ENCODE measurements around the gene KRTAP20-1.

DNA sequence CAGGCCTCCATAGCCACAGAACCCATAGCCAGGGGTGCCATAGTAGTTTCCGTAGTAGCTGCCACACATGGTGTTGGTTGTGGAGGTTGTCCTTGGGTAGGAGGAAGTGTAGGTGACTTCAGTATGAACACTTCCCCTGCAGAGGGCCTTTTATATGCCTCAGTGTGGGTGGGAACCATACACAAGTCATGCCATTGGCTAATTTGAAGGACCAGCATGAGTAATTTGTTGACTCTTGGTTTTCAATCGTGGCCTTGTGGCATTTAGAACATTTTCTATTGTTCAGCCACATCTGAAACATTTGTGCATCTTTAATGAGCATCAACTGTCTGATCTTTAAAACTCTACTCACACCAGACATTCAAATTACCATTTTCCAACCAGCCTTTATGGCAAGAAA, 2.4 kb upstream of the KRTAP20-1 start, which contains the start of gene KRTAP6-1:
- TF ChIP-seq CTCF (IDR thresholded peaks at IDR 0.05) (no peak), EP300 (IDR thresholded peaks at IDR 0.05) (no peak), SMC3 (IDR thresholded peaks at IDR 0.05) (no peak), REST (IDR thresholded peaks at IDR 0.05) (no peak), HDAC2 (IDR thresholded peaks at IDR 0.05) (no peak), JUN (IDR thresholded peaks at IDR 0.05) (no peak), NFE2L2 (conservative IDR thresholded peaks at IDR 0.05; ENCODE audit: low read length) (no peak), PHF8 (IDR thresholded peaks at IDR 0.05; ENCODE audit: borderline replicate concordance, low read depth) (no peak), ESRRA (IDR thresholded peaks at IDR 0.05; ENCODE audit: borderline replicate concordance, low read length) (no peak), HEYL (CRISPR knock-in tag; IDR thresholded peaks at IDR 0.05) (no peak), MYC (IDR thresholded peaks at IDR 0.05; ENCODE audit: borderline replicate concordance, low read length) (no peak), POLR2AphosphoS2 (conservative IDR thresholded peaks at IDR 0.05; ENCODE audit: low read length) (no peak)

Data from A549 (cell line).